ENCODE data around the gene CAPS. TPM values are rescaled to one million over a fixed set of nuclear protein-coding genes. Genes with fewer than 3 reads are reported as not detected.

CAPS gene
- total RNA-seq, 1 experiment from 2014 or later = 5.3 TPM

GRCh38 chr19:5903056-5903623 lies 10.9 kb upstream of the CAPS start:
- Mint-ChIP-seq H3K9me3 (no peaks in the 10 kb centered on the region), H3K36me3 (peaks cover 11% of the 10 kb centered on the region), H3K4me1 (peaks cover 4% of the 10 kb centered on the region), H3K27me3 (ENCODE audit: low read depth) (no peaks in the 10 kb centered on the region), H3K4me3 (peak overlapping the region; percentile 93), H3K27ac (peak overlapping the region; percentile 99)
- ChIA-PET CTCF (interaction anchor here (0.6 to 5.3 kb wide), 9 partner anchors 13 to 1691 kb away, joined by 3 to 83 read pairs (median 6); partner anchors contain the start of genes CATSPERD, LONP1, NRTN and RPL36), POLR2A (interaction anchor here (0.6 to 2.6 kb wide), 3 partner anchors 24 to 75 kb away, joined by 3 to 18 read pairs (median 4); no protein-coding TSS in a partner anchor)
- TF ChIP-seq CTCF (IDR thresholded peaks at IDR 0.05) (no peak), ZSCAN18 (CRISPR knock-in tag; IDR thresholded peaks at IDR 0.05) (no peak), ZBTB21 (CRISPR knock-in tag; IDR thresholded peaks at IDR 0.05; ENCODE audit: borderline replicate concordance) (no peak), FOXP1 (CRISPR knock-in tag; IDR thresholded peaks at IDR 0.05; ENCODE audit: borderline replicate concordance) (no peak; the same call in 1 of the 2 replicates), TEAD1 (CRISPR knock-in tag; IDR thresholded peaks at IDR 0.05) (no peak), MXD4 (CRISPR knock-in tag; IDR thresholded peaks at IDR 0.05; ENCODE audit: borderline replicate concordance) (no peak)
- TF ChIP-seq, protein P1, sequence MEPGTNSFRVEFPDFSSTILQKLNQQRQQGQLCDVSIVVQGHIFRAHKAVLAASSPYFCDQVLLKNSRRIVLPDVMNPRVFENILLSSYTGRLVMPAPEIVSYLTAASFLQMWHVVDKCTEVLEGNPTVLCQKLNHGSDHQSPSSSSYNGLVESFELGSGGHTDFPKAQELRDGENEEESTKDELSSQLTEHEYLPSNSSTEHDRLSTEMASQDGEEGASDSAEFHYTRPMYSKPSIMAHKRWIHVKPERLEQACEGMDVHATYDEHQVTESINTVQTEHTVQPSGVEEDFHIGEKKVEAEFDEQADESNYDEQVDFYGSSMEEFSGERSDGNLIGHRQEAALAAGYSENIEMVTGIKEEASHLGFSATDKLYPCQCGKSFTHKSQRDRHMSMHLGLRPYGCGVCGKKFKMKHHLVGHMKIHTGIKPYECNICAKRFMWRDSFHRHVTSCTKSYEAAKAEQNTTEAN (CRISPR knock-in tag; IDR thresholded peaks at IDR 0.05) = no peak
- no peak for DNase-seq (ENCODE audit: low spot score)
- ATAC-seq = no peak

DNA sequence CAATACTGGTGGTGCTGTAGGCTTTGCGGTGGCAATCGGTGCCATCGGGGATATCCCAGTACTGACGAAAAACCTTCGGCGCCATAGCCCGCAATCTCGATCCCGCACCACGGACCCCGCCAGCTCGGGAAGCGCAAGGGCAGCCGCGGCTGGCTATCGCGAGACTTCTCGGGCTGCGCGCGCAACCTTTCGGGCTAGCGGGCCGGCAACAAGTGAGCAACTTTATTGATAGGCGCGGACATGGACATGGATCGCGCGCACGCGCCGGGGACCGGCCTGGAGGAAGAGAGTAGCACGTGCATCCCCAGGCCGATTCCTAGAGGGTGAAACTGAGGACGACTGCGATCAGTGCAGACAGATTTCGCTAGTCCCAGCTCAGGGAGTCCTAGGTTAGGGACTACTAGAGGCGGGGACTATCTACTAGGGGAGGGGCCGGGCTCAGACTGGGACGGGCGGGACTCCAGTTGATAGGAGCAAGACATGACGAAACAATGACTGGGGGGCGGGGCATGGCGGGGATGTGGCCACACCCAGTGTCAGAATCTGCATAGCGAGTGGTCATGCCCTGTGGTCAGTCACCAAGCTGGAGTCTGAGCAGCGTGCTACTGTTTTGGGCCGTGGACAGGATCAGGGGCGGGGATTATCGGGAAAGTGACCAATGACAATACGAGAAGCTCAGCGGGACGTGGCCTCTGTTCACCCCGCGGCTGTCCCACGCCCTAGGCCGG lies 10.3 kb upstream of the CAPS start, which contains the start of gene NDUFA11:
Gene NDUFA11 (minus strand): TSS at position 167 of the 728 bp plus-strand sequence. CDS start 82 bp downstream, at position 85.
- peak; percentile 62 for ATAC-seq
- TF ChIP-seq, protein P2, sequence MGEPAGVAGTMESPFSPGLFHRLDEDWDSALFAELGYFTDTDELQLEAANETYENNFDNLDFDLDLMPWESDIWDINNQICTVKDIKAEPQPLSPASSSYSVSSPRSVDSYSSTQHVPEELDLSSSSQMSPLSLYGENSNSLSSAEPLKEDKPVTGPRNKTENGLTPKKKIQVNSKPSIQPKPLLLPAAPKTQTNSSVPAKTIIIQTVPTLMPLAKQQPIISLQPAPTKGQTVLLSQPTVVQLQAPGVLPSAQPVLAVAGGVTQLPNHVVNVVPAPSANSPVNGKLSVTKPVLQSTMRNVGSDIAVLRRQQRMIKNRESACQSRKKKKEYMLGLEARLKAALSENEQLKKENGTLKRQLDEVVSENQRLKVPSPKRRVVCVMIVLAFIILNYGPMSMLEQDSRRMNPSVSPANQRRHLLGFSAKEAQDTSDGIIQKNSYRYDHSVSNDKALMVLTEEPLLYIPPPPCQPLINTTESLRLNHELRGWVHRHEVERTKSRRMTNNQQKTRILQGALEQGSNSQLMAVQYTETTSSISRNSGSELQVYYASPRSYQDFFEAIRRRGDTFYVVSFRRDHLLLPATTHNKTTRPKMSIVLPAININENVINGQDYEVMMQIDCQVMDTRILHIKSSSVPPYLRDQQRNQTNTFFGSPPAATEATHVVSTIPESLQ (CRISPR knock-in tag; IDR thresholded peaks at IDR 0.05) = no peak
- TF ChIP-seq PRRX2 (CRISPR knock-in tag; IDR thresholded peaks at IDR 0.05) = no peak
- no peak for TF ChIP-seq TCF7 (CRISPR knock-in tag; IDR thresholded peaks at IDR 0.05; ENCODE audit: low read depth)
- no peak for TF ChIP-seq ZNF425 (CRISPR knock-in tag; conservative IDR thresholded peaks at IDR 0.05)
- peak; percentile 83 for TF ChIP-seq FOXK1 (CRISPR knock-in tag; IDR thresholded peaks at IDR 0.05)
- TF ChIP-seq GRHL2 (CRISPR knock-in tag; IDR thresholded peaks at IDR 0.05; ENCODE audit: insufficient replicate concordance, severe bottlenecking) = no peak
- TF ChIP-seq ZNF232 (CRISPR knock-in tag; IDR thresholded peaks at IDR 0.05) = peak; percentile 81; the same call in 1 of the 2 replicates
- TF ChIP-seq NR1H2 (CRISPR knock-in tag; IDR thresholded peaks at IDR 0.05) = peak; percentile 42; the same call in 1 of the 2 replicates
- no peak for TF ChIP-seq AR (CRISPR knock-in tag; IDR thresholded peaks at IDR 0.05)
- peak; percentile 29; the same call in 1 of the 2 replicates for TF ChIP-seq CREM (CRISPR knock-in tag; IDR thresholded peaks at IDR 0.05)
- TF ChIP-seq SP1 (CRISPR knock-in tag; conservative IDR thresholded peaks at IDR 0.05) = peak; percentile 91
- TF ChIP-seq NFE2L1 (CRISPR knock-in tag; IDR thresholded peaks at IDR 0.05) = no peak
- TF ChIP-seq GABPB1 (CRISPR knock-in tag; IDR thresholded peaks at IDR 0.05) = peak; percentile 91
- peak; percentile 98 for TF ChIP-seq MAX (CRISPR knock-in tag; IDR thresholded peaks at IDR 0.05)

More for the DNA sequence above, 10.3 kb upstream of the CAPS start, which contains the start of gene NDUFA11:
- peak; percentile 98 for DNase-seq (ENCODE audit: low spot score)
- ChIA-PET CTCF (interaction anchor here (0.5 to 5.3 kb wide), 18 partner anchors 13 to 315 kb away, joined by 3 to 83 read pairs (median 4); partner anchors contain the start of genes CATSPERD, DUS3L, LONP1 and NRTN), POLR2A (interaction anchor here (0.7 to 2.6 kb wide), 7 partner anchors 10 to 1166 kb away, joined by 3 to 18 read pairs (median 4); partner anchors contain the start of gene ZNF557)
- Mint-ChIP-seq H3K27ac (peak within 1 kb of the TSS; percentile 99), H3K9me3 (no peaks in the 10 kb centered on the region), H3K27me3 (ENCODE audit: low read depth) (no peaks in the 10 kb centered on the region), H3K36me3 (peaks cover 11% of the 10 kb centered on the region), H3K4me1 (peaks cover 4% of the 10 kb centered on the region), H3K4me3 (peak within 1 kb of the TSS; percentile 93)
